Activated T-helper 1 cell treated with Interleukin-2 at 50 U/mL for 16 hours (primary cell): Measurements from ENCODE around the gene PDE5A.
"Not testable (repeated sequence)": the region's sequence is repeated elsewhere in the genome, so short reads cannot be mapped to it uniquely, and the experiment has no call there.

ENCODE experiments used
- DNase-seq: peaks from one replicate; pipeline ENCODE4 v3.0.0-alpha.2; 2020; ENCODE audit warnings: low read depth

PDE5A gene

GRCh38 chr4:119470021-119470736 lies 158.4 kb downstream of the PDE5A start:
- DNase-seq, result not testable (repeated sequence)

- not testable (repeated sequence) for DNase-seq
Observed at GRCh38 chr4:119469039-119469438, 159.6 kb downstream of the PDE5A start.

DNA sequence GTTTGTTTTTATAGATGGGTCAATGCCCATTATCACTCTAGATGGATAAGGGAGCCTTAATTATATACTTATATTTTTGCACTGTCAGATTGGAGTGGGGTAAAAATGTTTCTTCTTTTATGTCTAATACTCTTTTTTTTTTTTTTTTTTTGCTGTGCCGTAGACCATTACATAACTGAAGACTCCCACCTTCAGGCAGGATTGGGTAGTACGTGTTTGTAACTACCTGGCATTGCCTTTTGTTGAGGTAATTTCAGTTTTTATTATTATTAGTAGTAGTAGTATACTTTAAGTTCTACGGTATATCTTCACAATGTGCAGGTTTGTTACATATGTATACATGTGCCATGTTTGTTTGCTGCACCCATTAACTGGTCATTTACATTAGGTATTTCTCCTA lies 165.9 kb downstream of the PDE5A start:
- DNase-seq, result not testable (repeated sequence)

DNA sequence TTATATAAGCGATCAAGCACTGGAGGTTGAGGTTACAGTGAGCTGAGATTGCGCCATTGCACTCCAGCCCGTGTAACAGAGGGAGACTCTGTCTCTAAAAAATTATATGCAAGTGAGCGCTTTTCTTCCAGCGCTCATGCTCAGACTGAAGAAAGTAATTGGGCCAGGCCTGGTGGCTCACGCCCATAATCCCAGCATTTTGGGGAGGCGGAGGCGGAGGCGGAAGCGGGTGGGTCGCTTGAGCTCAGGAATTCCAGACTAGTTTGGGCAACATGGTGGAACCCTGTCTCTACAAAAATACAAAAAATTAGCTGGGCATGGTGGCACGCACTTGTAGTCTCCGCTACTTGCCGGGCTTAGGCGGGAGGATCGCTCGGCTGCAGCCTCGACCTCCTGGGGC lies 172.9 kb downstream of the PDE5A start:
- not testable (repeated sequence) for DNase-seq

DNA sequence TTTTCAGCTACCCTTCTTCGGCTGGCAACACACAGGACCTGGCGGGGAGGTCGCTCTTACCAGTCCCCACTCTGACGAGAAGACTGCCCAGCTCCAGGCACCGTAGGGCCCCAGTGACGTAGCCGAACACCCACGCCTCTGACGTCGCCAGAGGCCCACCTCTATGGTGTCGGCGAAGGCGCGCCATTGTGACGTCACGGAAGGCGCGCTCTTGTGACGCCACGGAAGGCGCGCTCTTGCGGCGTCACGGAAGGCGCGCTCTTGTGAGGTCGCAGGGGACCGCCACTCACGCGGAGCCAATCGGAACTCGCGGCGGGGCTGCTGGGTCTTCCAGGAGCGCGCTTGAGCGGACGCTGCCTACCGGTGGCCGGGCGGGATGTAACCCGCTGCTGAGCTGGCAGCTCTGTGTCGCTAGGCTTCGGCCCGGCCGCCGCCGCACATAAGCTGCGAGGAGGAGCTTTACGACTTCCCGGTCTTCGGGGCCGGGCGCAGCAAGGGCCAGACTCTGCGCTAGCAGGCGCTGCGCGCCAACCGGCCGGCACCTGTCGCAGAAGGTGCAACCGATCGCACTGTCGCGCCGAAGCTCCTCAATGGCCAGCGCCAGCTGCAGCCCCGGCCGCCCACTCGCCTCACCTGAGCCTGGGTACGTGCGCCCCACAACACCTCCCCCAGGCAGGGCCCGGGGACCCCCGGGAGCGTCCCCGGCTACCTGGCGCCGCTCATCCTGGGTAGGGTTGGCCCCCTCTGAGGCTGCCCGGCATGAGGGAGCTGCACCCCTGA lies 173.9 kb downstream of the PDE5A start:
- DNase-seq, result peak; percentile 98

- not testable (repeated sequence) for DNase-seq
Observed at GRCh38 chr4:119454151-119454490, 174.5 kb downstream of the PDE5A start.

DNA sequence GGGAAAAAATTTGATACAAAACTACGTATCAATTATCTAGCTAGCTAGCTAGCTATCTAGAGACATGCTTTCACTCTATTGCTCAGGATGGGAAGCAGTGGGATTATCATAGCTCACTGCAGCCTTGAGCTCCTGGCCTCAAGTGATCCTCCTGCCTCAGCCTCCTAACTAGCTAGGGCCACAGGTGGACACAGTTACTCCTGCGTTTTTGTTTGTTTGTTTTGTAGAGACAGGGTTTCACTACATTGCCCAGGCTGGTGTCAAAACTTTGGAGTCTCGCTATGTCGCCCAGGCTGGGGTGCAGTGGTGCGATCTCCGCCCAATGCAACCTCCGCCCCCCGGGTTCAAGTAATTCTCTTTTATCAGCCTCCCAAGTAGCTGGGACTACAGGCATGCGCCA lies 175.3 kb downstream of the PDE5A start:
- DNase-seq, result not testable (repeated sequence)

- DNase-seq, result not testable (repeated sequence)
Observed at GRCh38 chr4:119449851-119450250, 178.8 kb downstream of the PDE5A start.
